ENCODE data around the gene TTC34. TPM values are rescaled to one million over a fixed set of nuclear protein-coding genes. Genes with fewer than 3 reads are reported as not detected.
"Not testable (repeated sequence)": the region's sequence is repeated elsewhere in the genome, so short reads cannot be mapped to it uniquely, and the experiment has no call there.

TTC34 gene
- total and polyA plus RNA-seq, 9 of the 15 experiments (the other 6 are each of a cell fraction or from before 2014, with no cell fraction given), result 0.03 to 0.38 (median 0.05) TPM; not detected in 2

DNA sequence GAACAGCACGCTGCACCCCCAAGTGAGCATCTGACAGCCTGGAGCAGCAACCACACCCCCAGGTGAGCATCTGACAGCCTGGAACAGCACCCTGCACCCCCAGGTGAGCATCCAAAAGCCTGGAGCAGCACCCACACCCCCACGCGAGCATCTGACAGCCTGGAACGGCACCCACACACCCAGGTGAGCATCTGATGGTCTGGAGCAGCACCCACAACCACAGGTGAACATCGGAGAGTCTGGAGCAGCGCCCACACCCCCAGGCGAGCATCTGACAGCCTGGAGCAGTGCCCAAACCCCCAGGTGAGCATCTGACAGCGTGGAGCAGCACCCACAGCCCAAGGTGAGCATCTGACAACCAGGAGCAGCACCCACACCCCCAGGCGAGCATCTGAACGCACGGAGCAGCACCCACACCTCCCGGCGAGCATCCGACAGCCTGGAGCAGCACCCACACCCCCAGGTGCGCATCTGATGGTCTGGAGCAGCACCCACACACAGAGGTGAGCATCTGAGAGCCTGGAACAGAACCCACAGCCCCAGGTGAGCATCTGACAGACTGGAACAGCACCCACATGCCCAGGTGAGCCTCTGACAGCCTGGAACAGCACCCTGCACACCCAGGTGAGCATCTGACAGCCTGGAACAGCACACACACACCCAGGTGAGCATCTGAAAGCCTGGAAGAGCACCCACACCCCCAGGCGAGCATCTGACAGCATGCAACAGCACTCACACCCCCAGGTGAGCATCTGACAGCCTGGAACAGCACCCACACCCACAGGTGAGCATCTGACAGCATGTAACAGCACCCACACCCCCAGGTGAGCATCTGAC is 145.7 kb downstream of the TTC34 start:
- H3K27me3 ChIP-seq (ENCODE audit: control insufficient read depth in 2 of 2, insufficient read depth in 2 of 2, low read length in 2 of 2); H3K9ac ChIP-seq (ENCODE audit: insufficient read depth in 1 of 2, low read depth in 2 of 2, low read length in 2 of 2); ATAC-seq; H3K79me2 ChIP-seq (ENCODE audit: control insufficient read depth, insufficient read depth, low read length); H2AFZ ChIP-seq (ENCODE audit: low read depth, low read length); H4K20me1 ChIP-seq (replicated peaks; ENCODE audit: control insufficient read depth, insufficient read depth, low read length); POLR2A ChIA-PET; BruUV-seq (replicated peaks); H3K9me1 ChIP-seq (ENCODE audit: control insufficient read depth, insufficient read depth, low read length); H3K4me3 ChIP-seq; DNase-seq (ENCODE audit: extremely low read depth in 1 of 4, low spot score in 3 of 4); H3K4me2 ChIP-seq (ENCODE audit: insufficient read depth, low read length); CTCF ChIA-PET (ENCODE audit: low intra/inter-chr PET ratio); intact Hi-C loops (cut with micrococcal nuclease); H3K36me3 ChIP-seq (ENCODE audit: control insufficient read depth, insufficient read depth, low read length); H3K27ac ChIP-seq (ENCODE audit: extremely low read depth, low read depth, low read length); FAIRE-seq: not testable (repeated sequence)
- Histone ChIP-seq H3K4me1 (replicated peaks in 1 of 2; ENCODE audit: control insufficient read depth in 2 of 2, insufficient read depth in 2 of 2, low read length in 2 of 2) (peaks cover 0 to 25% of the 10 kb centered on the region in 2 experiments; a peak in 1 of 5 replicates), H3K9me3 (replicated peaks; ENCODE audit: control insufficient read depth, insufficient read depth, low read depth, low read length) (peaks cover 26% of the 10 kb centered on the region)
- WGBS (ENCODE audit: insufficient coverage, low coverage, missing lambda C conversion rate), result under 1% methylated on average over 16 of the region's 16 CpGs
- TF ChIP-seq YY1 (IDR thresholded peaks at IDR 0.05; ENCODE audit: borderline replicate concordance in 1 of 3, control insufficient read depth in 1 of 3, extremely low read depth in 1 of 3, insufficient read depth in 3 of 3, insufficient read length in 1 of 3, insufficient replicate concordance in 2 of 3, low read depth in 1 of 3, low read length in 2 of 3) (peak in 1 of 3 experiments; percentile 8), CBX3 (IDR thresholded peaks at IDR 0.05; ENCODE audit: borderline replicate concordance in 1 of 2, low read length in 2 of 2) (peak in 1 of 2 experiments; percentile 94; a peak in 1 of 3 replicates)
- TF ChIP-seq, protein P1, sequence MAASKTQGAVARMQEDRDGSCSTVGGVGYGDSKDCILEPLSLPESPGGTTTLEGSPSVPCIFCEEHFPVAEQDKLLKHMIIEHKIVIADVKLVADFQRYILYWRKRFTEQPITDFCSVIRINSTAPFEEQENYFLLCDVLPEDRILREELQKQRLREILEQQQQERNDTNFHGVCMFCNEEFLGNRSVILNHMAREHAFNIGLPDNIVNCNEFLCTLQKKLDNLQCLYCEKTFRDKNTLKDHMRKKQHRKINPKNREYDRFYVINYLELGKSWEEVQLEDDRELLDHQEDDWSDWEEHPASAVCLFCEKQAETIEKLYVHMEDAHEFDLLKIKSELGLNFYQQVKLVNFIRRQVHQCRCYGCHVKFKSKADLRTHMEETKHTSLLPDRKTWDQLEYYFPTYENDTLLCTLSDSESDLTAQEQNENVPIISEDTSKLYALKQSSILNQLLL (CRISPR knock-in tag; IDR thresholded peaks at IDR 0.05; ENCODE audit: borderline replicate concordance), result 0 out of 2 replicates have a peak, but pooled peaks have one; percentile 42
- in situ Hi-C loops (cut with MboI), result loop anchor here (10.0 kb wide), 1 partner anchor 129 kb away; no protein-coding TSS in a partner anchor
